T-helper 2 cell (primary cell): ENCODE data around the gene NOL3.

Source experiments
- DNase-seq, 5 experiments: peaks; one replicate each; pipeline versions ENCODE4 v3.0.0 to v3.0.0-alpha.2; 2012 to 2022

The NOL3 gene

GRCh38 chr16:67207249-67208091, 37.1 kb downstream of the NOL3 start:
- DNase-seq = no peak

GRCh38 chr16:67208154-67208896, 38.0 kb downstream of the NOL3 start:
- no peak for DNase-seq

GRCh38 chr16:67209565-67209964, 39.2 kb downstream of the NOL3 start:
- no peak for DNase-seq

GRCh38 chr16:67210069-67210937, 40.0 kb downstream of the NOL3 start:
- no peak for DNase-seq

GRCh38 chr16:67211674-67212073, 41.3 kb downstream of the NOL3 start:
- DNase-seq = no peak

GRCh38 chr16:67212766-67213165, 42.4 kb downstream of the NOL3 start:
- no peak for DNase-seq

- DNase-seq = no peak
Measured at GRCh38 chr16:67213197-67214019, 43.1 kb downstream of the NOL3 start.

GRCh38 chr16:67215706-67216105, 45.4 kb downstream of the NOL3 start:
- no peak for DNase-seq

- no peak for DNase-seq
Measured at GRCh38 chr16:67216612-67217490, 46.5 kb downstream of the NOL3 start.

GRCh38 chr16:67223992-67224391, 53.7 kb downstream of the NOL3 start:
- no peak for DNase-seq
